ENCODE data around the gene GATA2. TPM values are rescaled to one million over a fixed set of nuclear protein-coding genes. Genes with fewer than 3 reads are reported as not detected.

GATA2 gene
- 0.50 and 1.6 TPM in 2 replicates for total RNA-seq (2014; rRNA removed; shearing (Covaris generic))
- 9.2 and 9.5 TPM in 2 replicates for polyA plus RNA-seq (2015; cell fraction: cytosol; rRNA removed)
- 8.1 and 11.9 TPM in 2 replicates for polyA plus RNA-seq (2015; cell fraction: nucleus; rRNA removed)

DNA sequence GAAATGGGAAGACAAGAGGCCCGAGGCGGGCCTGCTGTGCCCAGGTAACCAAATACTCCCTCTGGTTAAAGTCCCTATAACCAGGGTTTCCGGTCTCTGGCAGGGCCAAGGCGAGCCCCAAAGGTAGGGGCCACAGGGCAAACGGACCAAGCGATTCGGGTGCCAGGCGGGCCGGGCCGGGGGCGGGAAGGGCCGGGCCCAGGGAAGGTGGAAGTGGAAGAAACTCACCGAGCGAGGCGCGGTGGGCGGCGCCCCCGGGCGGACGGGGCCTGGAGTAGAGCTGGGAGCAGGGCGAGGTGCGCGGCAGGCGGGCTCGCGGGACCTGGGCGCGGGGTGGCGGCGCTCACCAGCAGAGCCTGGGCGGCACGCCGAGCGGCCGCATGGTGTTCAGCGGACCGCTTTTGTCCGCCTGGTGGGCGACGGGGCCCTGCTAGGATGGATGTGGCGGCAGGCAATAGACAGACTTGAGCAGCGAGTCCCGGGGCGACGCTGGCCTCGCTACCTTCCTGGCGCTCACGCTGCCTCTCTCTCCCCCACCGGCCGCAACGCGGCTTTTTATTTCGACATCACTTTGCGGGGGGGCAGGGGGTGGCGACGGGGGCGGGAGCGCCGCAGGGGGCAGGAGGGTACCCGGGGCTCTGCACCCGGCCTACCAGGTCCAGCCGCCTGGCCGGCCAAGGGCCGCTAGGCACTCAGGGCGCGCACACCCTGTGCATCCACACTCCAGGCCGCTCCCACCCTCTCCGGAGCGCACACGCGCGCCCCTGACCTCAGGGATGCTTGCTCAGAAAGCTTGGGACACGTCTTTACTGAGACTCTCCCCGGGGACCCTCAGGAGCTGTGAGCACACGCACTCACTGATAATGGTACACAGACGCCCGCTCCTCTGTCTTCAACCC lies at the start of gene GATA2:
Gene GATA2 (minus strand): TSS at position 531 of the 899 bp plus-strand sequence. CDS start 6,170 bp downstream, outside the sequence.
- DNase-seq (ENCODE audit: low read depth) = no peak

DNA sequence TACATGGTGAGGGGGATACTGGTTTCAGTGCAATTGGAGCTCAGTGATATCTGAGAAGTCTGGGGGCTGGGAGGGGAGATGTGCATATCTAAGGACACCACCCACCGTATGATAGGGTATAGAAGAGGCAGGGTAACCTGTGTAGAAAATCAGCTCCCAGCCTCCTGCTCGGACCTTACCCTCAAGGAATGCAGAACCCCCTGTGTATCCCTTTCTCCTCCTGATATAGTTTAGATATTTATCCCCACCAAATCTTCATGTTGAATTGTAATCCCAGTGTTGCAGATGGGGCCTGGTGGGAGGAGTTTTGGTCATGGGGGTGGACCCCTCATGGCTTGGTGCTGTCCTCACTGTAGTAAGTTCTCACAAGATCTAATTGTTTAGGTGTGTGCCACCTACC lies 48.2 kb upstream of the GATA2 start:
- no peak for DNase-seq (ENCODE audit: low read depth)

DNA sequence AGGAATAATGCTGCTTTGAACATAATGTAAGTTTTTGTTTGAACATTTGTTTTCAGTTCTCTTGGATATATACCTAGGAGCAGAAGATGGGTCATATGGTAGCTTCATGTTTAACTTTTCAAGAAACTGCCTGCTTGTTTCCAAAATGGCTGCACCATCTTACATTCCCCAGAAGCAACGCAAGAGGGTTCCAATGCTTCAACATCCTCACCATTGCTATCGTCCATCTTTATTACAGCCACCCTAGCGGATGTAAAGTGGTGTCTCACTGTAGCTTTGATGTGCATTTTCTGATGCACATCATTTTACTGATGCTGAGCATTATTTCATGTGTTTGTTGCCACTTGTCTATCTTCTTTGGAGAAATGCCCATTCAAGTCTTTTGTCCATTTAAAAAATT lies 46.4 kb upstream of the GATA2 start:
- no peak for DNase-seq (ENCODE audit: low read depth)

DNA sequence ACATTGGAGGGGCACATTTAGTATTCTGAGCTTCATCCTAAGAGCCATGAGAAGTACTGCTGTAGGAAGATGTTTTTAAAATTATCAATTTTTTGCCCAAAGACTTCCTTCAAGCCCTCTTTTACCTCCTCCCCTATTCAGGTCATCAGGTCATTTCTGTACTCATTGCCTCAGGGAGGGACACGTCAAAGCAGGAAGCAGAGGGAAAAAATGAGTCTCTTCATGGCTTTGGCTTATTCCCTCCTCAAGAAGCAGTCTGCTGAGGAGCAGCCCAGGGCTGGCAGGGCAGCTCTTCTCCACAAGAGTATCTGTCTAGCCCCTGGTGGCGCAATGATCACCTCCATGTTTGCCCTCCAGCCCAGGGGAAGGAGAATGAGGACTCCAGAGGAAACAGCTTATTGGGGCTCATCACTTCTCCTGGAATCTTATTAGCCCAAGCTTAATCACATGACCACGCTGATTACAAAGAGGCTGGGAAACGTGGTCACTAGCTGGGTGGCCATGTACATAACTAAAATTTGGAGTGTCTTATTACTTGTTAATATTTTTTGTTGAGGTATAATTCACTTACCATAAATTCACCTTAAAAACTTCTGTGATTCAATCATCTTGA lies 44.2 kb upstream of the GATA2 start:
- no peak for DNase-seq (ENCODE audit: low read depth)

DNA sequence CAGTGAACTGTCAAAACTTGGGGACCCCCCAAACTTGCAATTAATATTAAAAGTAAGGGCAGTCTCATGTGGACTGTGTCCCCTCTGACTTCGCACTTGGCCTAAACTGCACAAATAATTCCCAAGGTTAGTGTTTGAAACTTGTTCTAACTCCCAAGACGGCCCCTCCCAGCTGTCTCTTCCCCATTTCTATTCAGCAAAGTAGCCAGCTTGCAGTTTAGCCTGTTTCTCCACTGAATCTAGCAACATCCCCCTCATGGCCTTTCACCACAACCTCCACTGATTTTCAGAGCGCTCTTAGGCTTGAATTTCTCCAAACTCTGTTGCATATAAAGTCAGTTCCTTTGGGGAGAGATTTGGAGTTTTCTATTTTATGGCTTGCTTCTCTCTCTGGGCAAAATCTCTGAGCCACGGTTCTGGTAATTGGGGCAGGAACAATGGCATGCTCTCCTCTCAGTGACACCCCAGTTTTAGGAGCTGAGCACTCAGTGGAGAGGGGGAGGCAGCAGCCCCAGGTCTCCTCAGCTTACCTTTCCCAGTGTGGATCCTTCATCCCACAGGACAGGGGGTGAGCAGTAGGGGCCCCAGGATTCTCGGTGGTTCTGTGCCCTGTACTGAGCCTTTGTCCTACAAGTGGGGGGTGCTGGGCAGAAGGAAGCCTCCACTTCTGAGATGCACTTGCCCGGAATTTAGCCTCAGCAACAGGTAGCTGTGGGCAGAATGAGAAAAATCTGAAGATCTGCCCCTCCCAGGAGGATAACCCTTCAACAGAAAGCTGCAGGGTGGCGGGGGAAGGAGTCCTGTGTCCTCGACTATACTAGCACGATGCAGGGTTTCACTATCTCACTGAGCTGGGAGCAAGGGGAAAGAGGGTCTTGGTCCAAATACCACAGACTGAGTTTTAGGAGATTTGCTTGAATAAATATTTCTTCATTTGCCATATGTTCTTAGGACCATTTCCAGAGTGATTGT lies 39.3 kb upstream of the GATA2 start:
- no peak for DNase-seq (ENCODE audit: low read depth)

DNA sequence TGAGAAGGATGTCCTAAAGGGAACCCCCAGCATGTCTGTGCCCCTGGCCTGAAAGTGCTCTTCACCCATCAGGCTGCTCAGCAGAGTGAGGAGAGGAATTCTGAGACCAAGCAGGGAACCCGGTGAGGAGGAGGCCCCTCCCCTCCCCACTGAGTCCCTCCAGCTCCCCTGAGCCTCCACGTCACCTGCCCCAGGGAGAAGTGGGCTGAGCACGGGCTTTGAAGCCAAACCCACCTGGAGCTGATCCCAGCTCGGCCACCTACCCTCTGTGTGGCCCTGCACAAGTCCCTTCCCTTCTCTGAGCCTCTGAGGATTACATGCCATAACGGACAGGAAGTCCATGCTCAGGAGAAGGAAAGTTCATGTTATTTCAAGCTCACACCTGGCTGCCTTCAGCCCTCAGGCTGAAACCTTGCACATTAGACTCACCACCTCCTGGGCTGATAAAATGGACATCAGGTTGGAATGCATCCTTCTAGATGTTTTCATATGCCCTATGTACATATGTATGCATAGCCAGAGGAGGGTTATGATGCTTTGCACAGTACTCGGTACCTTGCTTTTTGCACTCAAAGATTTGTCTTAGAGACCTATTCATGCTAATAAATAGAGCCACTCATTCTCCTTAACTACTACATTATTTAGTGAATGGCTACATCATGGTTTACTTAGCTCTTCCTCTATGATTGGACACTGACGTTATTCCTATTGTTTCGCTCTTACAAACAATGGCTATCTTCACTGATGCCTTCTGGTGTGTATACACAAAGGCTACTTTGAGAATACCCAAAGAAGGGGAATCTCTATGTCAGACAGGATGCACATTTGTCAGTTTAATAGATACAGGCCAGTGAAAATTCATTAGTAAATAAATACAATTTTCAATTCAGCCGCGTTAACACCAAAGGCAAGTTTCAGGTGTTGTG lies 31.6 kb upstream of the GATA2 start:
- DNase-seq (ENCODE audit: low read depth) = no peak

DNA sequence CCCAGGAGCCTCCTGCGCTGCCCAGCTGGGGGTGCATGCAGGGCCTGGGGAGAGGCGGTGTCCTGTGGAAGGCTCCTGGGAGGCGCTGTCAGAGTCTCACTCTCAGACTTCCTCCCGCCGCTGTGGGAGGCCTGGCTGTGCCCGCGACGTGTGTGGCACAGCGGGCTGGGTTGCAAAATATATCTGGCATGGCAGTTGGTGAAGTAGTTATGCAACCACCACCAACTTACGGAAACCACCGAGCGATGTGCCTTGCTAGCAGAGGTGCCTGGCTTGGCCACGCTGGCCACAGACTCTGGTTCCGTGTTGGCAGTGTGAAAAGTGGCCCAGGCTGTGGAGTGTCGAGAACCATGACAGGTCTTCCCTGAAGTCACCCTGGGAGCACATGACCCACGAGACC lies 30.6 kb upstream of the GATA2 start:
- no peak for DNase-seq (ENCODE audit: low read depth)

DNA sequence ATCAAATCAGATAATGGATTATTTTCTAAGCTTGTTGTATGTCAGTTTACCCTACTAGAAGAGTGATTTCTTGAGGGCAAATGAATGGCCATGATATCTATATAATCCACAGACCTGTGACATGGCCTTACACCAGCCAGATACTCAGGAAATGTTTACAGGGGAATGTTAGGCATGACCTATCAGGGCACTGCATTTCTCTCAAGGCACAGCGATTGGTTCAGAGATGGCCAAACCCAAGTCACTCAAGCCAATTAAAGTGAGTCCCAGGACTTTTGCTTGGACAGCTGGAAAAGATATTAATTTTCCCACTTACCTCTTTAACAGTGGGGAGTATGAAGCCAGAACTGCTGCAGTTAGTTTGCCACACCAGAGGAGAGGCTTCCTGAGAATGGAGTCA lies 28.7 kb upstream of the GATA2 start:
- no peak for DNase-seq (ENCODE audit: low read depth)

DNA sequence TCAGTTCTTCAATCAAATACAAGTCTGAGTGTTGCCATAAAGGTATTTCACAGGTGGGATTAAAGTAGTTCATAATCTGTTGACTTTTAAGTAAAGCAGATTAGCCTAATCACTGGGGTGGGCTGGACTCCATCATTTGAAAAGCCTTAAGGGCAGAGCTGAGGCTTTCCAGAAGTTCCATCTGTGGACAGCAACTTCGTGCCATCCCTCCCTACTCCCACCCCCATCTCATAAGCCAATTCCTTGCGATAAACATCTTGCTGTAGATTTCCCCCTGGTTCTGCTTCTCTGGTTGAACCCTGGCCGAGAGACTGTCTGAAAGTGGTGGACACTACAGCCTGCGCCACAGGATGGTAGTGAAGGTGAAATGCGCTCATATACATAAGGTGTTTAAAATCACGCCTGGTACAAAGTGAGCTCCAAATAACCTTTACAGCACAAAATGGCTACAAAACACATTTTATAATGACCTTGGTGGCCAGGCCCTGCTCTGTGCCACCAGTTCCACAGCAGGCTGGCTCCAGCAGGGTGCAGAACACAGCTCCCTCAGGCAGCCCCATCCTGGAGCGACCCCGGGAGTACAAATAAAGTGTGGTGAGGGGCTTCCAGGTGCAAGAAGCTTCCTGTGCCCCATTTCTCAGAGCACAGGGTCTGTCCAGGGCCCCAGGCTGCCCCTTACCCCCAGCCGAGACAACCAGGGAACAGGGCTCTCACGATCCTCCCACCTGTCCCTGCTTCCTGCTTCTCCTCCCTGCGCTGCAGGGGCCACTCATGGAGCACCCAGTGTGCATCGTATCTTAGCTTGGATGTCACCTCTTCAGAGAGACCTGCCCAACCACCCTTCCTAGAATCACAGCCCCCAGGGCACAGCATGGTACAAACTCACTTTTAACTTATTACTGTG lies 25.8 kb upstream of the GATA2 start:
- DNase-seq (ENCODE audit: low read depth) = no peak

DNA sequence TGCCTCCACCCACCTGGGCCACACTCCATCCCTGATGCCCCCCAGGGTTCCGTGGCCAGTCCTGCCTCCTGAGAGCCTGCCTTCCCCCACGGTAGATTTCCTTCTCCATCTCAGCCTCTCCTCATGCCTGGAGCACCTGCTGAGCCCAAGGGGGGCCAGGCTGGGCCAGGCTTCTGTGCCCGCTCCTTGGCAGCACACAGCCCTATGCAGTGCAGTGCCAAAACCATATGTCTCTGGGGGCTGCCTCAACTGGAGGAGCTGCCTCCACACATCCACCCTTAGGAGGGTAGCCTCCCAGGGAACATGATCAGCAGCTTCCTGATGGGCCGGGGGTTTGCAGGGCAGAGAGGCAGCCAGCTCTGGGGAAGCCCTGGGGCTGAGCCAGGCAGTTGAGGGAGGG lies 24.6 kb upstream of the GATA2 start:
- DNase-seq (ENCODE audit: low read depth) = no peak

DNA sequence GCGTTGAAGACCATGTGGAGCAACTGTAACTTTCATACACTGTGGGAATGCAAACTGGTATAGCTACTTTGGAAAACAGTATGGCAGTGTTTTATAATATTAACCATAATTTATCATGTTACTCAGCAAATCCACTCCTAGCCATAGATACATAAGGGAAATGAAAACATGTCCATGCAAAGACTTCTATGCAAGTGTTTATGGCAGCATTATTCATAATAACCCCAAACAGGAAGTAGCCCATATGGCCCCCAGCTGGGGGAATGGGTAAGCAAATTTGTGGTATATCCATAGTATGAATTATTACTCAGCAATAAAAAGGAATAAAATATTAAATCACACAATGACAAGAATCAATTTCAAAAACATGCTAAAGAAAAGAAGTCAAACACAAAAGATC lies 23.0 kb upstream of the GATA2 start:
- DNase-seq (ENCODE audit: low read depth) = no peak

DNA sequence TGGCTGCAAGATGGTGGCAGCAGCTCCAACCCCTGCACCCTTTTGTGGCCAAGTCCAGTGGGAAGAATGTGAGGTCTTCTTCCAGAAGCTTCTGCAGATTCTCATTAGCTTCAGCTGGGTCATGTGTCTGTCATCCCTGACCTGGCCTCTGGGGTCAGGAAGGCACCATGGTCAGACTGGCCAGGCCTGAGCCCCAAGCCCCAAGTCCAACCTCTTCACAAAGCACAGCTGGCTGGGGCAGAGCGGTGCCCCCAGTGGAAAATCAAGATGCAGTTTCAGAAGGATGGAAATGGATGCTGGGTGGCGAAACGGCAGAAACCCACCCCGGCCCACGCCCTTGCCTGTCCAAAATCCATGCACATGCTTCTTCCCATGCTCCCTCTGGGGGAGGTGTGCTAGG lies 15.9 kb upstream of the GATA2 start:
- no peak for DNase-seq (ENCODE audit: low read depth)

DNA sequence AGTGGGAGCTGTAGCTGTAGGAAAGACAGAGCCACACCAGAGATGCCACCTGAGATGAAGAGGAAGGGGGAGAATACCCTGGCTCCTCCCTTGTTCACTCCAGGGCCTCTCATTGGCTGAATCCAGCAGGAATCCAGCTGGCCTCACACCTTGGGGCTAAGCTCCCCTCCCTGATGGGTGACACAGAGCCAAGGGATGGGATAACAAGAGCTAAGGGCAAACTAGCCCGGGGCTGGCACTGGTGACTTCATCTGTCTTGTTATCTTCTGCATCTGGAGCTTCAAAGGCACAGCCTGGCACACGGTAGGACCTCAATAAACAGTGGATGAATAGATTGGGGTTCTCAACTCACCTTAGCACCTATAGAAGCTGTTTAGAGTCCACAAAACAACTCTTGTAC lies 13.8 kb upstream of the GATA2 start:
- no peak for DNase-seq (ENCODE audit: low read depth)

DNA sequence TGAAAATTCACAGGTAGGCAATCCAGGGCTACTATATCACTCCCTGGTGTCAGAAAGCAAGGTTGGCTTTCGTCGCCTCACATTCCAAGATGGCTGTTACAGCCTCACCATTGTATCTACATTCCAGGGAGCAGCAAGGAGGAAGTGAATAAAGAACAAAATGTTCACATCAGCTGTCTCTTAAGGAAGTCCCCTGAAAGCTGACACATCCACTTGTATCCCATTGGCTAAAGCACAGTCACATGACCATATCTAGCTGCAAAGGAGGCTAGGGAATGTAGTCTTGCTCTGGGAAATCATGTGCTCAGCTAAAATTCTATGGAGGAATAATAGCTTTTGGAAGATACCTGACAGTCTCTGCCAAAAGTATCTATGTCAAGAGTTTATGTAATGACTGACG lies 12.8 kb upstream of the GATA2 start:
- DNase-seq (ENCODE audit: low read depth) = peak; percentile 49

DNA sequence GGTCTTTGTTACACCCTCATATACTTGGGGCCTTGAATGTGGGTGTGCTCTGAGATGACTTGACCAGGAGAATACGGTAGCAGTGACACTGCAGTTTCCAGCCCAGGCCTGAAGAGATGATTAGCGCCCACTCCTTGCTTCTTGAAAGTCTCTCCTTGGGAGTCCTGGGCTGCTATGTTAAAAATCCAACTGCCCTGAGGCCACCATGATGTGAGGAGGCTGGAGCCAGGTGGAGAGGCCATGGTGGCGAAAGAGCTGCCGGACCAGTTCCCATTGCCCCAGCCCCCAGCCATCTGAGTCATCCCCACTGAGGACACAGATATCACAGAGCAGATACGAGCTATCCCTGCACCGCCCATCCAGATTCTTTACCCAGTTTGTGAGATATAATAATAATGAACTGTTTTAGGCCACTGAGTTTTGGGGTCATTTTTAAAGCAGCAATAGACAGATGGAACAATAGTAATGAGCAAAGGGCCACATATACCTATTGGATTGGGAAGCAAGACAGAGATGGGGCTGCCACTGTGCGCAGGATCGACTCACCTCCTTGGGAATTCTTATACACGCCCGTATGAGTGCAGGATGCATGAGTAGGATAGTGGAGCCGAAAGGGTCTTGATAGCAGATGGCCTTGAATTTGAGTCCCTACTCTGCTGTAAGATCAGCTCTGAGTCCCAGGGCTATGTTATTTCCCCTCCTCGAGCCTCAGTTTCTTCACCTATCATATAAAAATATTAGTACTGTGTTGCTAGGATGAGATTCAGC lies 12.1 kb upstream of the GATA2 start:
- DNase-seq (ENCODE audit: low read depth) = no peak

DNA sequence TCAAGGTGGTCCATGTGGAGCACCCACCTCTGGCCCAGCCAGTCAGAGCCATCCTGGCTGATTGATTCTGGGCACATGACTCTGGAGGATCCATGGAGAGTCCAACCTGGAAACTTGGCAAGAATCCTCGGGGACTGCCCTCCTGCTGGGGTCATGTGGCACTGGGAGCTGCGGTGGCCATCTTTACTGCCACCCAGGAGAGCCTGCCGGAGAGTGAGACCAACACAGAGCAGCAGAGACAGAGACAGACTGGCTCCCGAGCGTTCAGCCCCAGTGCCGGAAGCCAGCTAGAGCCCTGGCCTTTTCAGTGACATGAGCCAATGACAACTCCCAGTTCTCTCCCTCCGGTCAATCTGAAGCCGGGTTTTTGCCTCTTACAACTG lies 11.5 kb upstream of the GATA2 start:
- DNase-seq (ENCODE audit: low read depth) = no peak

DNA sequence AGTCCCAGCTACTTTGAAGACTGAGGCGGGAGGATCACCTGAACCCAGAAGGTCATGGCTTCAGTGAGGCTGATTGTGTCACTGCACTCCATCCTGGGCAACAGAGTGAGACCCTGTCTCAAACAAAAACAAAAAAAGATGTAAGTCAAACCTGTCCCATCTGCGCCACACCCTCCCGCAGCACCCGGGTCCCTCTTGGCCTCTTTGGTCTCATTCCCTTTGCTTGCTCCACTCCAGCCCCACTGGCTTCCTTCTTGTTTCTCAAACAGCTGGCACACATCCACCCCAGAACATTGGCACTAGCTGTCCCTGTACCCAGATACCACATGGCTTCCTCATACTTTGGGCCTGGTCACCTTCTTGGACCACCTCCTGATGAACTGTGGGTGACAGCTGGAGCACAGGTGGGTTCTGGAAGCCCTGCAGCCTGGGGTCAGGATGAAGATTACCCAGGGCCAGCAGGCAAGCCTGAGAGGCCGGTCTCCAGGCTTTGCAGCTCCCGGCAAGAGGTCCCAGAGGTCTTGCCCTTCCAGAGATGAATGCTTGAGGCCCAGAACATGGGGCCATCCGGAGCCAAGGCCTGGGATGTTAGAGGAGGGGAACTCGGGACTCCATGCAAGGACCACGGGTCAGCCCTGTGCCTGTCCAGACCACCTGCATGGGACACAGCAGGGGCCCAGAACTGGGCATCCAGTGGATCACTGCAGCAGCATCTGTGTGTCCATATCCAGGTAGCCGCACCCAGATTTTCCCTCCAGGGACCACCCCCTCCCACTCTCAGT lies 10.9 kb upstream of the GATA2 start:
- DNase-seq (ENCODE audit: low read depth) = no peak

DNA sequence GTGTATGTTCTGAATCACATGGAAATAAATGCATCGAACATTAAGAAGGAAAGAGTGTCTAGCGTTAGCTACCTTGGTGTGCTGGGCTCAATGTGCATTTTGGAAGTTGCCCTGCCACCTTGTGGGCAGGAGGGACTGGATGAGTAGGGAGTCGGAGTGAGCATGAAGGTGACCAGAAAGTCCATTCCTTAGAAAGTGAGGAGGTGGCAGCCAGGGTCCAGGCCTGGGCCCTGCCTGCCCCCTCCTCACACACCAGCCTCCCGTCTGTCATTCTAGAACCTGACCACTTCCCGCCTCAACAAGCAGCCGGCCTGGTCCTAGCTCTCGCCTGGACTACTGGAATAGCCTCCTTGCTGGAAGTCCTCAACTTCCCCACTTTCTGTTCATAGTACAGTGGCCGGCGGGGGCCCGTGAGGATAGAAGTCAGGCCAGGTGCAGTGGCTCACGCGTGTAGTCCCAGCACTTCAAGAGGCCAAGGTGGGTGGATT lies 10.2 kb upstream of the GATA2 start:
- peak; percentile 51 for DNase-seq (ENCODE audit: low read depth)
